NCI-H526 treated with DMSO at 0.1 percent for 48 hours (cell line): ENCODE measurements around the gene URI1.

Experiments used
- DNase-seq: peaks from one replicate; lab custom pipeline; 2025; lab: John Stamatoyannopoulos, UW

The URI1 gene

DNA sequence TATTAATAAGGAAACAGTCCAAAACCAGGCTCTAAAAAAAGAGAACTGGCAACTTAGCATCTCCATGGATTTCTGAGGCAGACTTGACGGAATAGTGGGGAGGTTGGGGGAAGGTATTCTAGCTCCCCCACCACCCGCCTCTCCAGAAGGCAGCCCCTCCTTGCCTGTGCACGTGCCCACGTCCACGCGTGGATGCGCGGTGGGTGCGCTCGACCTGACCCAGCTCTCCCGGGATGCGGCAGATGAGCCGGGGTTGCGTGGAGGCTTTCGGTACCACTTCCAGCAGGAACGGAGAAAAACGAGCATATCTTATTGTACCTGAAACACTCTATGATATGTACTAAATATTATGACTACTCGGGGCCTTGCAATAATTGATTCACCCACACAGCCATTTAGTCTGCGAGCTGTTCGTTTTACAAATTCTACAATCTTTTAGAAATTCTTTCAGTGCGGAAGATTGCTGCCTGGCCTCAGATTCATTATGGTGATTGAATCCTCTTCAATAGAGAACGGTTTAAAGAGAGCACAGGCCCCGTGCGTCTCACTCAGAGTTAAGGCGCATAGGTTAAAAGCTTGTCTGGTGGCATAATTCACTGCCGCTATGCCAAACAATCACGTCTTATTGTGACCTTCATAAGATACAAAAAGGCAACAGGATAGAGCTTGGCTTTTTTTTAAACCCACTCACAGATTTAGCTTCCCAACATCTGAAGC lies 117.9 kb downstream of the URI1 start:
- DNase-seq: no peak

DNA sequence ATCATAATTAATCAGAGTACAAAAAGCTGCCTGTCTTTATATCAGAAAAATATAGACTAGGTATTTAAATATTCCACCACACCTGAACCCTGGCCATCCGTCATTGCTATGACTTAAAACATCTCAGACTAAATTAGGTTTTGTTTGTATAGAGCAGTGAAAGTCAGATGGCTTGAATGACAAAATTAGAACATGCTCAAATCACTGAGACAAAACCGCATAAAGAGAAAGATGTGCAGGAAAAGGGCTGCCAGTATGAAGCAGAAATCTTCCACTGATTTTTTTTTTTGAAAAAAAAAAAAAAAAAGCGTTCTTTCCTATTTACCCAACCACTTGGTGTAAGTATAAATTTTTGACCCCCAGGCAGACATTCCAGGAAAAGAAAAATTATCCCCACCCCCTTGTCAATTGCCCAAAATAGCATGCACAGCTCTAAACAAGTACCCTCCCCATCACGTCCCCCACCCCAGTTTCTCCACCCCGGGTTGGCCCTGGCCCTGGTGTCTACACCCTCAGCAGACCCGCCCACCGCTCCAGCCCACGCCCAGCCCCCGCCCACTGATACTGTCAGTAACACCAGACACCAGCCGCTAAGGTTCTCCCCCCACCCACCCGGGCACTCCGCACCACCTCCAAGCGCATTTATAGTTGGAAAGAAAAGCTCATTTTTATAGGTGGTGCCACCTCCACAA lies 118.6 kb downstream of the URI1 start:
- no peak for DNase-seq

DNA sequence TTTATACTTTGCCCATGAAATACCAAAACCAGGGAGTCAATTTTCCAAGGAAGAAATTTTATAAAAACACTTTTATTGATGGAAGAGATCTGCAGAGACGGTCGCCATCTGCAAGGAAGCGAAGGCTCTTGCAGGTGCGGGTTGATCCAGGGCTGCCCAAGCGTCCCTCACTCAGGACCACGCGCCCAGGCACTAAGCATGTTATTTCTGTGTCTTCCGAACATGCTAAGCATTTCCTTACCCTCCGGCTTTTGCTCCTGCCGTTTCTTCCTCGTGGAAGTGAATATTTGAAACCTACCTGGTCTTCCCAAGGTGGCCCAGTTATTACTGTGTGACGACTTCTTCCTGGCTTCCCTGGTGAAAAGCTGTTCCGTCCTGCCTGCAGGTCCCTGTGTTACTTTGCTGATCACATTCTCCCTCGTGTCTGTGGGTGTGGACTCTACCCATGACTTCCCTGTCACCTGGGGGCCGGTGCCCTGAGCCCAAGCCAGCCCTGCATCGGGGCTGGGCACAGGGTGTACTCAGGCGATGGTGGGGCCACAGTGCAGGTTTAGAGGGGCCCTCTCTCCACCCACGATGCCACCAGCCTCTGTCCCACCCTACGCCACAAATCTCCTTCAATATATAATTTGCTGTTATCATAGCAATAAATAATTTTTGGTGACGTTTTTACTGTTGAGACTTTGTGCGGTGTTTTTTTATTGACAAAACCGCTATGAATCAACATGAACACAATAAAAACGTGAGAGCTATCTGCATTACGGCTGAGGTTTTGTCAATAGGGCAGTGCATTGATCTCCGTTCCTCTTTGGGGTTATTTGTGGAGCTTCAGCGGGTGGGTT lies 119.4 kb downstream of the URI1 start:
- no peak for DNase-seq

DNA sequence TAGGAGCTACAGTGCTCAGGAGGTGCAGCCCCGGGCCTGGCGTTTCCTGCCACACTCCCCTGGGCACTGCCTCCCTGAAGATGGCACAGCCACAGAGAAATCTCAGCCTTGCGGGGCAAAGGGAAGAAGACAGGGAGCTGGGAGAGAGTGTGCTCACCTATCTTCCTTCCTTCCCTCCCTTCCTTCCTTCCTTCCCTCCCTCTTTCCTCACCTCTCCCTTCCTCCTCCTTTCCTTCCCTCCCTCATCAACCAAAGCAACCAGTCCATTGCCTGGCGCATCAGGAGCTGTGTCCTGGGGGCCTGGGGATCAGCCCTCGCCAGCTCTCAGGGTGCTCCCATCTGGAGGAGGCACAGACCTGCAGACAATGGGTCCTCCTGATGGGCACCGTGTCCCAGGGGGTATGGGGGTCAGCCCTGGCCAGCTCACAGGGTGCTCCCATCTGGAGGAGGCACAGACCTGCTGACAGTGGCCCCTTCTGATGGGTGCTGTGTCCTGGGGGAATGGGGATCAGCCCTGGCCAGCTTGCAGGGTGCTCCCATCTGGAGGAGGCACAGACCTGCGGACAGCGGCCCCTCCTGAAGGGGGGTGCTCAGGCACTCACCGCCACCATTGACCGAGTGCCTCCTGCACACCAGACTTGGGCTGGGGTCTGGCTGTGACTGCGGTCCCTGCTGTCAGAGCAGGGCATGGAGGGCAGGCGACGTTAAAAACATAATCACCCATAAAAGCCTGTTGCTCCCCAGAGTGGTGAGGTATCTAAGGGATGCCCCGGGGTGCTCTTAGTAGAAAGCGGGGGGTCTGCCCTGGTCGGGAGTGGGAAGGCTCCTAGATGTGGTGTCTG lies 120.2 kb downstream of the URI1 start:
- DNase-seq: no peak

DNA sequence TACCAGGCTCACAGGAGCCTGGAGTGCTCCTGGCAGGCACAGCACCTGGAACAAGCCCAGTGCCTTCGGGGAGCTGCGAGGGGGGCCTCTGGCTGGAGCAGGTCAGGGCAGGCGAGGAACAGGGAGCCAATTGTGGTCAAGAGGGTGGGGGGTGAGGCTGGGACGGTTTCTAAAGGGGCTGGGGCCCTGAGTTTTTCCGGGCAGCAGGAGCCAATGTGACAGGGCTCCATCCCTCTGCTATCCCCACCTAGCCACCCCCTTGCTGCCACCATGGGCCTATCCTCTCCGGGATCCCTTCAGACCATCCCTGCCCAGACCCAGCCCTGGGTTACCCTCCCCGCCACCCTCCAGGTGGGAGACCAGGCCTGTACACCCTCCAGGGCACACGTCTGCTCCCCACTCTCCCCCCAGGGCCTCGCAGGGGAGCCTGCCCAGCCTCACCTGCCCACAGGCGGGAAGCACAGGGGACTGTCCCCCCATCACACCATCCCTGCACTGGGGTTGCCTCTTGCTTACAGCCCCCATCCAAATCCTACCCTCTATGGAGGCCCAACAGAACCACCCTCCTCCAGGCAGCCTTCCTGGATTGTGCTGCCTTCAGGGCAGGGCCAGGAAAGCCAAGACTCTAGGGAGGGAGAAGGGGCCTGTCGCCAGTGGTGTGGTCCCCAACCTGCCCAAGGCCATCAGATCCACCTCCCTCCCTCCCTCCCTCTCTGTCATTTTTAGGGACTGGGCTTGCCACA lies 121.0 kb downstream of the URI1 start:
- DNase-seq: no peak

DNA sequence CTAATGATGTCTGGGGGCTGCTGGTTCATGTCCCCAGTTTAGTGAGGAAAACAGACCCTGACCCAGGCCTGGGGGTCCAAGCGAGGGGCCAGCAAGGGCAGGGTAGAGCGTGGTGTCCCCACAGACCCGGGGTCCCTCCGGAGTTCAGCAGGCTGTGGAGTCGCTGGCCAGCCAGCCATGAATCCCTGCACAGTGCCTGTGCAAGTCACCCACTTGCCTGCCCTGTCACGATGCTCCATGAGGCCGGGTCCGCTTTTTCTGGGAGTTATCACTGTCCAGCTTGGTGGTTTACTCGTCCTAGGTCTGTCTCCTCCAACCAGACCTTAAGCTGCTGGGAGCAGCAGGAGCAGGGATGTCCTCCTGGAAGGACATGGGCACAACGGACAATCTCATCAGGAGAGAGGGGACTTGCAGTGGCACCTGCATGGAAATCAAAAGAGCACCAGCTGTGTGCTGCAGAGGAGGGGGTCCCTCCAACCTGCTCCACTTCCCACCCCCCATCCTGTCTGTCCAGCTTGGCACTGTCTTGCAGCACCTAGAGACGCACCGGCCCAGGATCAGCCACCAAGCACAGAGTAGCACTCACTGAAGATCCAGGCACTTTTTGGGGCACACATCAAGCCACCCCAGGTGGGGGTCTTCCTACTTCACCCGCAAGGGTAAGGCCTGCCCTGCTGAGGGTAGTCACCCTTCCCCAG lies 121.8 kb downstream of the URI1 start:
- DNase-seq: no peak

DNA sequence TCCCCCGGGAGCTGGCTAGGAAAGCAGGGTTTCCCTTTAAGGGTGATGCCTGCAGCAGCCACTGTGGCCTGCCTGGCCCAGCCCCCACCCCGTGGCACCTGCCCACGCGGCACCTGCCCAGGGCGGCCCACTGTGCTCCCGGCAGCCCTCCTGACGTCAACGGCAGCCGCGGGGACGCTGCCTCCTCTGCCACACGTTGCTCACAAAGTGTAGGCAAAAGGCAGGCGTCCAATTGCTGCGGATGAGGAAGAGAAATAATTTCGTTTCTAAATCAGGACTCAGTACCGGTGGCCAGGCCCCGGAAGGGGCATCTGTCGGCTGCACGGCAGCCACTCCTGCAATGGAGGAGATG lies 122.3 kb downstream of the URI1 start:
- DNase-seq: peak; percentile 30

DNA sequence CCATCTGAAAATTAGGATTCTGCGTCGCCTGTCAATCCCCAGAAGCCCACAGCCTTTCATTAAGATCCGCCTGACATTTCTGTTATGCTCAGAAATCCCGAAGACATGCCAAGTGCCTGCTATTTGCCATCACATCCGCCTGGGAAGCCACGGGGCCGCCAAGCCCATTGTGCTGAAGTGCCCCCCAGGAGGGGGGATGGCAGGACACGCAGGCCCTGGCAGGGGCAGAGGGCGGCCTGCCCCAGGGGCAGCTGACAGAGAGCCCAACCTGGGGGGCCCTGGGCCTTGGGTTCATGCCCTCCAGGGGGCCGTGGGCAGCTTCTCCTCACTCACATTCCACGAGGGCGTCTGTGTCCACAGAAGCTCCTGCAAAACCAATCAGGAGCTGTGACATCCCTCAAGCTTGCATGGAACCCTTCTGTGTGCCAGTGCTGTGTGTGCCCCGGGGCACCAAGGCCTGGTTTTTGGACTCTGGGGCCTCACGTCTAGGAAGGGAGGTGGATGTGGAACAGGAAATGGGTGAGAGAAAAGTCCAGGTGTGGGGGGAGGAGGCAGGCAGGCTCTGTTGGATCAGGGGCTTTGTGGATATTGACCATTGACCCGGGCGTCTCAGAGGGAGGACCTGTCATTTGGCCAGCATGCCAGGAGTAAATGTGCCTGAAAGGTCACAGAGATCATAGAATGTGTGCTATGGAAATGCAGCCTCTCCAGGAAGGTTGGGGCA lies 122.9 kb downstream of the URI1 start:
- no peak for DNase-seq

DNA sequence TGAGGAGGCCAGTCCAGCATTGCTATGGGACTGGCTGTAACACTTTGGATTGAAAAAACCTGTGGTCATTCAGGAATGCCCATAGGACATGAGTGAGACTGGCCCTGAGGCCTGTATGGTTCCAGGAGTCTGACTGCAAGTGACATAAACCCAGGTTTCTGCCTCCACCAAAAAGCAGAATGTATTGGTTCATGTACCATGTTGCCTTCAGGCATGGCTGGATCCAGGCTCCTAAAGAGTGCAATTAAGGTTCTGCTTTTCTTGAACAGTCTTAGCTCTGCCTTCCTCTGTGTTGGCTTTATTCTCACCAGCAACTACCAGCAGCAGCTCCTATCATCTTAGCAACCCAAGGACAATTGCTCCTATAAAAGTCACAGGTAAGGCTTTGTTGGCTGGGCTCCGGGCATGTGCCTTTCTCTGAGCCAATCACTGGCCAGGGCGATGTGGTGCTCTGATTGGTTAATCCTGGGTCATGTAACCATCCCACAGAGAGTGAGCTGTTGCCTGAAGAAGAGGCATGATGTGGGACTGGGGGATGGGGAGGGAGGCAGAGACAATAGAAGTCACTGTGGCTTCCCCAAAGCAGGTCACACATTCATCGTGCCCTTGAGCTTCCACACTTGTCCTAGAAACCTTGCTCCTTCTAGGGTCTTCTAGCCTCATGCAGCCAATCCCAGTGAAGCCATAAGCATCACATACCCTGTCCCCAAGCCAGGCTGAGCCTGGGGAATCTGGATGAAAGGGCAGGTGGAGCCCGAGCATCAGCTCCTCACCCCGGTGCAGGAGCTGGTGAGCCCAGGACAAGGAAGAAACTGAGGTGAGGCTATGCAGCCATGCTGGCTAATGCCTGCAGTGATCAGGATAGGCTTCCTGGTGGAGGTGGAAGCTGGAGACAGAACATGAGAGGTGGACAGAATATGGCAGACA lies 123.9 kb downstream of the URI1 start:
- DNase-seq: no peak
